Measurements from ENCODE around the gene SLC39A3. TPM values are rescaled to one million over a fixed set of nuclear protein-coding genes. Genes with fewer than 3 reads are reported as not detected.

SLC39A3 gene
- total and polyA plus RNA-seq, 12 donors, result 25.1 to 75.8 (median 41.8) TPM

GRCh38 chr19:2728783-2729387 lies 10.9 kb downstream of the SLC39A3 start:
- no peak for TF ChIP-seq POLR2A (IDR thresholded peaks at IDR 0.05)
- no peak overlapping the region for H3K27ac ChIP-seq
- no peak overlapping the region for H3K4me3 ChIP-seq
- H3K4me1 ChIP-seq (replicated peaks in 1 of 2), result no peaks in the 10 kb centered on the region
- DNase-seq, result no peak
- H3K9me3 ChIP-seq (replicated peaks in 1 of 3), result no peaks in the 10 kb centered on the region
- WGBS, 4 donors, result 81 to 94% (median 84%) methylated on average over 10 to 23 of the region's 23 CpGs
- H3K36me3 ChIP-seq (replicated peaks in 1 of 2), result peaks cover 0 to 7% of the 10 kb centered on the region in 2 donors
- H3K27me3 ChIP-seq, result peaks cover 5% of the 10 kb centered on the region
- intact Hi-C loops (cut with DNase I), result no loop called here

- peaks cover 12% of the 10 kb centered on the region in 2 donors for H3K4me1 ChIP-seq (replicated peaks in 1 of 2)
- no peak for DNase-seq
- no peak overlapping the region for H3K4me3 ChIP-seq
- intact Hi-C loops (cut with DNase I), result no loop called here
- H3K36me3 ChIP-seq (replicated peaks in 1 of 2), result no peaks in the 10 kb centered on the region
- 60 to 70% (median 66%) methylated on average over 2 to 16 of the region's 16 CpGs for WGBS, 4 donors
- H3K27ac ChIP-seq, result no peak overlapping the region
- H3K27me3 ChIP-seq, result peaks cover 5% of the 10 kb centered on the region
- H3K9me3 ChIP-seq (replicated peaks in 1 of 3), result no peaks in the 10 kb centered on the region
- TF ChIP-seq POLR2A (IDR thresholded peaks at IDR 0.05) (no peak), CTCF (IDR thresholded peaks at IDR 0.05) (no peak)
Observed at GRCh38 chr19:2727640-2727944, 12.2 kb downstream of the SLC39A3 start.

DNA sequence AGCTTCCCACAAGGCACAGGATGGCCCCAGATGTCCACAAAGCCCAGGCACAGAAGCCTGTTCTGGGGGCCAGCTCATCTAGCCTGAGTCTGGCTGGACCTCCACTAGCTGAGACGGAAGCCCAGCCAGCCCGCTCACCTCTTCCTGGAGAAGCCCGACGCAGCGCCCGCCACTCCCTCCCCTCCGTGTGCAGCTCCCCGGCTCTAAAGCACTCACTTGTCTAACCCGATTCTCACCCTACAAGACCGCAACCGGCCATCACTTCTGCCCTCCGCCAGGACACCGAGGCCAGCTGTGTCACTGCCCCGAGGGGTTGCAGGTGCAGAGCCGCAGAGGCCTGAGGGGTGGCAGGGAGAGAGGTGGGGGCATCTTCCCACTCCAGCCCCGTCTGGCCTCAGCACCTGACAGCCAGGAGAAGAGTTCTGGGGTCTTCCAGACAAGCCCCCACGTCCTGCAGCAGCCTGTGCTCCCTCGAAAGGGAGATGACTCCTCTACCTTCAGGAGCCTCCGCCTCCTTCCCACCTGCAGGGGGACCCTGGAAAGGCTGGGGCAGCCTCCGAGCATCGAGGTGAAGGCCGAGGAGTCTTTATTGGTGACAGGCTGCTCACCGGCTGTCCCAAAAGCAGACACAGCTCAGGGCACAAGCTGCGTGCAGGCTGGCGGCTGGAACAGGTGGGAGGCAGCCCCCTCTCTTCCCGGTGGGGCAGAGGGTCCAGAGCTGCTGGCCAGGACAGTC lies 12.7 kb downstream of the SLC39A3 start:
- WGBS, 4 donors, result 26 to 31% (median 27%) methylated on average over 5 to 26 of the region's 26 CpGs
- TF ChIP-seq POLR2A (IDR thresholded peaks at IDR 0.05), result no peak
- TF ChIP-seq CTCF (IDR thresholded peaks at IDR 0.05), result no peak
- intact Hi-C loops (cut with DNase I), result no loop called here

DNA sequence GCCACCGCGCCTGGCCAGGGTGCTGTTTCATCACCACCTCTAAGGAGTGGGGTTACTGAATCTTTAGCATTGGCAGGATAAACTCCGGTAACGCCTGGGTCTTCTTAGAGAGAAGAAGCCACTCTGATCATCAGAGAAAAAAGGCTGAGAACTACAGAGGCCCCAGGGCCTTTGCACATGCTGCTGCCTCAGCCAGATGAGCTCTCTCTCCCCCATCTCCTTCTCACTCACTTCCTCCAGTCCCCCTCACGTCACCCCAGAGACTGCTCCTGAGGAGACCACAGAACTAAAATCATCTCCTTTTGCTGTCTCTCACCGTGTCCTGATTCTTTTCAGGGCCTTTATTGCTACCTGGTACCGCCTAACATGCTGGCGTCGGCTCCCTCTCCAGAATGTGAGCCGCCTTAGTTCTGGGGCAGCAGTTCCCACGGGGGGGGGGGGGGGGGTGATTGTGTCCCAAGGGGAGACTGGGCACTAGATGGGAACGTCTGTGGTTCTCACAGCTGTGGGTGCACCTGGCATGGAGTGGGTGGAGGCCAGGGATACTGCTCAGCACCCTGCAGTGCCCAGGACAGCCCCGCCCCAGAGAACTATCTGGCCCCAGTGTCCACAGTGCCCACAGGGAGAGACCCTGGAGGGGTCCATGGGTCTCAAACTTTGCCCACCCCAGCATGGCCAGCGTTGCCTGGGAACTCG lies 13.5 kb downstream of the SLC39A3 start:
- H3K36me3 ChIP-seq (replicated peaks in 1 of 2), result no peaks in the 10 kb centered on the region
- 73 to 93% (median 78%) methylated on average over 7 to 15 of the region's 15 CpGs for WGBS, 4 donors
- no peak for DNase-seq
- no peak overlapping the region for H3K27ac ChIP-seq
- peaks cover 5% of the 10 kb centered on the region for H3K27me3 ChIP-seq
- H3K4me1 ChIP-seq (replicated peaks in 1 of 2), result peaks cover 12 to 13% of the 10 kb centered on the region in 2 donors
- intact Hi-C loops (cut with DNase I), result no loop called here
- TF ChIP-seq POLR2A (IDR thresholded peaks at IDR 0.05), result no peak
- no peak for TF ChIP-seq CTCF (IDR thresholded peaks at IDR 0.05)
- no peak overlapping the region for H3K4me3 ChIP-seq
- no peaks in the 10 kb centered on the region for H3K9me3 ChIP-seq (replicated peaks in 1 of 3)

More for the DNA sequence above, 12.7 kb downstream of the SLC39A3 start:
- H3K27me3 ChIP-seq, result peaks cover 5% of the 10 kb centered on the region
- H3K4me3 ChIP-seq, result no peak overlapping the region
- no peaks in the 10 kb centered on the region for H3K36me3 ChIP-seq (replicated peaks in 1 of 2)
- H3K27ac ChIP-seq, result no peak overlapping the region
- H3K9me3 ChIP-seq (replicated peaks in 1 of 3), result no peaks in the 10 kb centered on the region
- no peak for DNase-seq
- peaks cover 12 to 13% of the 10 kb centered on the region in 2 donors for H3K4me1 ChIP-seq (replicated peaks in 1 of 2)

Measured in adrenal gland (tissue), 12 donors.